ENCODE data around the gene CALHM4. TPM values are rescaled to one million over a fixed set of nuclear protein-coding genes. Genes with fewer than 3 reads are reported as not detected.
A peak's percentile ranks its signal among the peaks of the same experiment; 100 is the strongest.

The CALHM4 gene
- total and polyA plus RNA-seq, 4 donors: not detected

DNA sequence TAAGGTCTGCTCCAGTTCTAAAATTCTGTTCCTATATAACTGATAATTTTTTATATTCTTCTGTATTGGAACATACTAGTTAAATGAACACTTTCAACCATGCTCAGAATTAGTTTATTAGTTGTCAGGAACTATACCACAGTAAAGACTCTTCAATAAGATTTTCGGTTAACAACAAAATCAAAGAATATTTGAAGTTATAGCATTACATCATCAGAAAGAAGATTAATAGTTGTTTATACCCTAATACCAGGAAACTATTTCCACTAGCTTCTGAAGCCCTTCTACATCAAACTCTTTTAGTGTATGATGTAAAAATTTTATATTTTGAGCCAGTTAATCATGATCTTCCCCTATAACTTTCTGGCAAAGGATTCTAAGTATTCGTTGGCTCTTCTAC lies 6.6 kb downstream of the CALHM4 start:
- no peak for TF ChIP-seq NR2F2 (IDR thresholded peaks at IDR 0.05)
- TF ChIP-seq HNF4G (IDR thresholded peaks at IDR 0.05): no peak
- TF ChIP-seq, protein P1, sequence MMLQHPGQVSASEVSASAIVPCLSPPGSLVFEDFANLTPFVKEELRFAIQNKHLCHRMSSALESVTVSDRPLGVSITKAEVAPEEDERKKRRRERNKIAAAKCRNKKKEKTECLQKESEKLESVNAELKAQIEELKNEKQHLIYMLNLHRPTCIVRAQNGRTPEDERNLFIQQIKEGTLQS (IDR thresholded peaks at IDR 0.05): no peak
- TF ChIP-seq EGR1 (IDR thresholded peaks at IDR 0.05; ENCODE audit: low read depth in 2 of 2): no peak
- TF ChIP-seq, protein P2, sequence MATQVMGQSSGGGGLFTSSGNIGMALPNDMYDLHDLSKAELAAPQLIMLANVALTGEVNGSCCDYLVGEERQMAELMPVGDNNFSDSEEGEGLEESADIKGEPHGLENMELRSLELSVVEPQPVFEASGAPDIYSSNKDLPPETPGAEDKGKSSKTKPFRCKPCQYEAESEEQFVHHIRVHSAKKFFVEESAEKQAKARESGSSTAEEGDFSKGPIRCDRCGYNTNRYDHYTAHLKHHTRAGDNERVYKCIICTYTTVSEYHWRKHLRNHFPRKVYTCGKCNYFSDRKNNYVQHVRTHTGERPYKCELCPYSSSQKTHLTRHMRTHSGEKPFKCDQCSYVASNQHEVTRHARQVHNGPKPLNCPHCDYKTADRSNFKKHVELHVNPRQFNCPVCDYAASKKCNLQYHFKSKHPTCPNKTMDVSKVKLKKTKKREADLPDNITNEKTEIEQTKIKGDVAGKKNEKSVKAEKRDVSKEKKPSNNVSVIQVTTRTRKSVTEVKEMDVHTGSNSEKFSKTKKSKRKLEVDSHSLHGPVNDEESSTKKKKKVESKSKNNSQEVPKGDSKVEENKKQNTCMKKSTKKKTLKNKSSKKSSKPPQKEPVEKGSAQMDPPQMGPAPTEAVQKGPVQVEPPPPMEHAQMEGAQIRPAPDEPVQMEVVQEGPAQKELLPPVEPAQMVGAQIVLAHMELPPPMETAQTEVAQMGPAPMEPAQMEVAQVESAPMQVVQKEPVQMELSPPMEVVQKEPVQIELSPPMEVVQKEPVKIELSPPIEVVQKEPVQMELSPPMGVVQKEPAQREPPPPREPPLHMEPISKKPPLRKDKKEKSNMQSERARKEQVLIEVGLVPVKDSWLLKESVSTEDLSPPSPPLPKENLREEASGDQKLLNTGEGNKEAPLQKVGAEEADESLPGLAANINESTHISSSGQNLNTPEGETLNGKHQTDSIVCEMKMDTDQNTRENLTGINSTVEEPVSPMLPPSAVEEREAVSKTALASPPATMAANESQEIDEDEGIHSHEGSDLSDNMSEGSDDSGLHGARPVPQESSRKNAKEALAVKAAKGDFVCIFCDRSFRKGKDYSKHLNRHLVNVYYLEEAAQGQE (IDR thresholded peaks at IDR 0.05): no peak
- no peak for TF ChIP-seq HNF4A (conservative IDR thresholded peaks at IDR 0.05)
- no peak for TF ChIP-seq RXRA (IDR thresholded peaks at IDR 0.05)
- 88% methylated on average over 2 of the region's 2 CpGs for WGBS
- Histone ChIP-seq H3K27me3 (ENCODE audit: control insufficient read depth in 4 of 4, insufficient read depth in 4 of 4, low read length in 3 of 4) (no peaks in the 10 kb centered on the region), H3K4me1 (ENCODE audit: control insufficient read depth in 4 of 4, insufficient read depth in 4 of 4, low read length in 3 of 4) (peaks cover 0 to 8% (median 2%) of the 10 kb centered on the region in 4 donors), H3K36me3 (ENCODE audit: control insufficient read depth in 4 of 4, insufficient read depth in 3 of 4, low read depth in 1 of 4, low read length in 3 of 4) (no peaks in the 10 kb centered on the region), H3K9me3 (ENCODE audit: control insufficient read depth in 4 of 4, low read length in 3 of 4) (no peaks in the 10 kb centered on the region), H3K27ac (ENCODE audit: low read depth in 1 of 2, low read length in 2 of 2) (no peak overlapping the region), H3K4me3 (ENCODE audit: low read depth in 1 of 3, low read length in 3 of 3) (no peak overlapping the region), H3K9ac (ENCODE audit: low read depth in 1 of 2, low read length in 2 of 2) (no peak overlapping the region)
- DNase-seq (ENCODE audit: low spot score): no peak

DNA sequence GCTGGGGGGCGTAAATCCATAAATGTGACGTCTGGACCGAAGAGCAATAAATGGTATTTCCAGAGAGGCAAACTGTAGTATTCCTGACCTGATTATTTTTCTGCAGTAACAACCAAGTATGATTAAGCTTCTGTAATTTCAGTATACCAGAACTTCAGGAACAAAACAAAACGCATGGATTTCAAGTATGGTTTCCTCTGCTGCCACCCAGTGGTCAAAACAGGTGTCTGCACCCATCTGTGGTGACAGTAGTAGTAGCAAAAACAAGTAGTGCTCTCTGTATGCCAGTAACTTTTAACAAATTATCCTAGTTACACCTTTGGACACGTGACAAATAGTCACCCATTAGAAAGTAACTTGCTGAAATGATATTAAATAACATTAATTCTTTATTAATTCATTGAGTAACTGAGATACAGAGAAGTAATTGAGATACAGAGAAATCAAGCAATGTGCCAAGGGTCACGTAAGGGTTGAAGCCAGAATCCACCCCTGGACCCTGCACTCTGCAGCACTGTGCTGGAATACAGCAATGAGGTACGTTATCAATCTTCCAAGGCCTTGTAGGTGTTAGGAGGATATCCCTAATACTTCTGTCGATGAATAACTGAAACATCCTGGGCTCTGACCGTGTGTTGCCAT lies 7.9 kb downstream of the CALHM4 start:
- Histone ChIP-seq H3K9me3 (ENCODE audit: control insufficient read depth in 4 of 4, low read length in 3 of 4) (no peaks in the 10 kb centered on the region), H3K36me3 (ENCODE audit: control insufficient read depth in 4 of 4, insufficient read depth in 3 of 4, low read depth in 1 of 4, low read length in 3 of 4) (no peaks in the 10 kb centered on the region), H3K4me1 (ENCODE audit: control insufficient read depth in 4 of 4, insufficient read depth in 4 of 4, low read length in 3 of 4) (peaks cover 0 to 8% (median 2%) of the 10 kb centered on the region in 4 donors), H3K9ac (ENCODE audit: low read depth in 1 of 2, low read length in 2 of 2) (peak overlapping the region; percentile 36 to 64), H3K27me3 (ENCODE audit: control insufficient read depth in 4 of 4, insufficient read depth in 4 of 4, low read length in 3 of 4) (peaks cover 0 to 1% (median 0%) of the 10 kb centered on the region in 4 donors), H3K27ac (ENCODE audit: low read depth in 1 of 2, low read length in 2 of 2) (no peak overlapping the region), H3K4me3 (ENCODE audit: low read depth in 1 of 3, low read length in 3 of 3) (peak overlapping the region in 2 of 3 donors; percentile 25 to 42)
- TF ChIP-seq HNF4A (conservative IDR thresholded peaks at IDR 0.05): no peak
- TF ChIP-seq, protein P1 (IDR thresholded peaks at IDR 0.05): no peak
- no peak for TF ChIP-seq HNF4G (IDR thresholded peaks at IDR 0.05)
- no peak for TF ChIP-seq EGR1 (IDR thresholded peaks at IDR 0.05; ENCODE audit: low read depth in 2 of 2)
- no peak for TF ChIP-seq YY1 (IDR thresholded peaks at IDR 0.05)
- TF ChIP-seq CTCF (IDR thresholded peaks at IDR 0.05; ENCODE audit: low read depth, low read length, missing input control): peak; percentile 94
- TF ChIP-seq RAD21 (IDR thresholded peaks at IDR 0.05): peak; percentile 89 to 96
- 42% methylated on average over 9 of the region's 9 CpGs for WGBS
- peak; percentile 75 for DNase-seq (ENCODE audit: low spot score)

- no peak overlapping the region for H3K9ac ChIP-seq (ENCODE audit: low read depth in 1 of 2, low read length in 2 of 2)
- no peak overlapping the region for H3K4me3 ChIP-seq (ENCODE audit: low read depth in 1 of 3, low read length in 3 of 3)
- DNase-seq (ENCODE audit: low spot score): no peak
- H3K36me3 ChIP-seq (ENCODE audit: control insufficient read depth in 4 of 4, insufficient read depth in 3 of 4, low read depth in 1 of 4, low read length in 3 of 4): no peaks in the 10 kb centered on the region
- H3K4me1 ChIP-seq (ENCODE audit: control insufficient read depth in 4 of 4, insufficient read depth in 4 of 4, low read length in 3 of 4): peaks cover 0 to 8% (median 2%) of the 10 kb centered on the region in 4 donors
- 90% methylated on average over 4 of the region's 4 CpGs for WGBS
- no peaks in the 10 kb centered on the region for H3K9me3 ChIP-seq (ENCODE audit: control insufficient read depth in 4 of 4, low read length in 3 of 4)
- peaks cover 0 to 3% (median 0%) of the 10 kb centered on the region in 4 donors for H3K27me3 ChIP-seq (ENCODE audit: control insufficient read depth in 4 of 4, insufficient read depth in 4 of 4, low read length in 3 of 4)
- no peak overlapping the region for H3K27ac ChIP-seq (ENCODE audit: low read depth in 1 of 2, low read length in 2 of 2)
- no peak for TF ChIP-seq TAF1 (conservative IDR thresholded peaks at IDR 0.05)
- TF ChIP-seq YY1 (IDR thresholded peaks at IDR 0.05): no peak
- no peak for TF ChIP-seq MAX (IDR thresholded peaks at IDR 0.05)
- TF ChIP-seq, protein P3, sequence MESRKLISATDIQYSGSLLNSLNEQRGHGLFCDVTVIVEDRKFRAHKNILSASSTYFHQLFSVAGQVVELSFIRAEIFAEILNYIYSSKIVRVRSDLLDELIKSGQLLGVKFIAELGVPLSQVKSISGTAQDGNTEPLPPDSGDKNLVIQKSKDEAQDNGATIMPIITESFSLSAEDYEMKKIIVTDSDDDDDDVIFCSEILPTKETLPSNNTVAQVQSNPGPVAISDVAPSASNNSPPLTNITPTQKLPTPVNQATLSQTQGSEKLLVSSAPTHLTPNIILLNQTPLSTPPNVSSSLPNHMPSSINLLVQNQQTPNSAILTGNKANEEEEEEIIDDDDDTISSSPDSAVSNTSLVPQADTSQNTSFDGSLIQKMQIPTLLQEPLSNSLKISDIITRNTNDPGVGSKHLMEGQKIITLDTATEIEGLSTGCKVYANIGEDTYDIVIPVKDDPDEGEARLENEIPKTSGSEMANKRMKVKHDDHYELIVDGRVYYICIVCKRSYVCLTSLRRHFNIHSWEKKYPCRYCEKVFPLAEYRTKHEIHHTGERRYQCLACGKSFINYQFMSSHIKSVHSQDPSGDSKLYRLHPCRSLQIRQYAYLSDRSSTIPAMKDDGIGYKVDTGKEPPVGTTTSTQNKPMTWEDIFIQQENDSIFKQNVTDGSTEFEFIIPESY (IDR thresholded peaks at IDR 0.05): no peak
- TF ChIP-seq NR2F2 (IDR thresholded peaks at IDR 0.05): no peak
- no peak for TF ChIP-seq SP1 (IDR thresholded peaks at IDR 0.05)
- TF ChIP-seq, protein P2 (IDR thresholded peaks at IDR 0.05): no peak
- TF ChIP-seq HNF4G (IDR thresholded peaks at IDR 0.05): no peak
Measured at GRCh38 chr6:116562019-116562403, 8.5 kb downstream of the CALHM4 start.

Measured in liver (tissue), 9 donors.